Gastroesophageal sphincter (tissue), 4 donors: Measurements from ENCODE around the gene NID2. TPM values are rescaled to one million over a fixed set of nuclear protein-coding genes. Genes with fewer than 3 reads are reported as not detected.

ENCODE experiments used
- ATAC-seq: fragments of 150-250 bp; one replicate; pipeline ENCODE4 v1.9.1; 2016; ENCODE audit warnings: mild to moderate bottlenecking, moderate library complexity
- H3K27ac ChIP-seq, 4 donors: fragments of 200-600 bp; sonication (generic) in 3 of 4; 1 replicate in 3 of 4; 2 replicates in 1 of 4; pipeline ENCODE4 v1.5.1; 2016 to 2019
- H3K27me3 ChIP-seq: fragments of 200-600 bp; sonication (generic); one replicate; pipeline ENCODE4 v1.5.1; 2019
- H3K36me3 ChIP-seq, 2 donors: fragments of 200-600 bp; sonication (generic); one replicate each; pipeline ENCODE4 v1.5.1; 2019; ENCODE audit warnings: control low read depth in 1 of 2
- H3K4me1 ChIP-seq, 3 donors: fragments of 200-600 bp; sonication (generic); 1 replicate in 2 of 3; 2 replicates in 1 of 3; pipeline ENCODE4 v1.5.1; 2016 to 2019; ENCODE audit warnings: control low read depth in 2 of 3
- H3K4me3 ChIP-seq, 2 donors: fragments of 200-600 bp; sonication (generic); one replicate each; pipeline ENCODE4 v1.5.1; 2019; ENCODE audit warnings: mild to moderate bottlenecking in 1 of 2, moderate library complexity in 1 of 2
- H3K9me3 ChIP-seq, 3 donors: fragments of 200-600 bp; sonication (generic); one replicate each; pipeline ENCODE4 v1.5.1; 2017 to 2019; ENCODE audit warnings: control low read depth in 2 of 3
- CTCF ChIP-seq, 4 experiments: fragments of 200-600 bp in 2 of 4; fragments of 450-650 bp in 2 of 4; sonication (generic) in 1 of 4; IDR thresholded peaks; one replicate each; pipeline ENCODE4 v1.5.1; 2017 to 2019; ENCODE audit warnings: antibody characterized with exemption in 4 of 4, mild to moderate bottlenecking in 2 of 4, moderate library complexity in 2 of 4
- EP300 ChIP-seq: sonication (generic); formaldehyde crosslinking; IDR thresholded peaks from one replicate; pipeline ENCODE4 v1.6.1; 2017; ENCODE audit warnings: antibody characterized with exemption, mild to moderate bottlenecking
- POLR2A ChIP-seq, 2 donors: fragments of 450-650 bp; IDR thresholded peaks; one replicate each; pipeline ENCODE4 v1.6.1; 2017; ENCODE audit warnings: antibody characterized with exemption in 2 of 2, mild to moderate bottlenecking in 2 of 2, moderate library complexity in 1 of 2
- POLR2AphosphoS5 ChIP-seq: sonication (generic); formaldehyde crosslinking; IDR thresholded peaks from one replicate; pipeline ENCODE4 v1.6.1; 2017; ENCODE audit warnings: antibody characterized with exemption
- WGBS, 2 donors: methylation state at CpG; one replicate each; pipeline ENCODE4 v1.1.5; 2018; ENCODE audit warnings: low coverage in 1 of 2; 5-methylcytosine and 5-hydroxymethylcytosine counted together
- total RNA-seq, 4 donors: library from RNA; depleted of rRNA; stranded (reverse); fragments of >200 nt; gene quantifications; one replicate each; pipeline ENCODE4 v1.1.0, GENCODE V29; 2016

NID2 gene
- total RNA-seq, 4 donors from 2014 or later = 35.0 to 71.9 (median 63.3) TPM

- Histone ChIP-seq H3K4me1 (no peaks in the 10 kb centered on the region), H3K9me3 (peaks cover 0 to 8% (median 0%) of the 10 kb centered on the region in 3 donors), H3K36me3 (no peaks in the 10 kb centered on the region), H3K4me3 (no peak overlapping the region), H3K27me3 (no peaks in the 10 kb centered on the region), H3K27ac (no peak overlapping the region)
- ATAC-seq = no peak
- TF ChIP-seq POLR2A (IDR thresholded peaks at IDR 0.05) (no peak), POLR2AphosphoS5 (no peak), CTCF (IDR thresholded peaks at IDR 0.05) (no peak), EP300 (no peak)
- WGBS, 2 donors = 87 to 90% methylated on average over 2 of the region's 2 CpGs
Observed at GRCh38 chr14:52080158-52080800, 11.4 kb upstream of the NID2 start.

- no peak for ATAC-seq
- WGBS, 2 donors = 70 to 72% methylated on average over 6 to 7 of the region's 7 CpGs
- H3K27ac ChIP-seq = no peak overlapping the region
- no peaks in the 10 kb centered on the region for H3K27me3 ChIP-seq
- no peaks in the 10 kb centered on the region for H3K36me3 ChIP-seq
- H3K4me3 ChIP-seq = no peak overlapping the region
- TF ChIP-seq EP300 (no peak), POLR2A (IDR thresholded peaks at IDR 0.05) (no peak), CTCF (IDR thresholded peaks at IDR 0.05) (no peak), POLR2AphosphoS5 (no peak)
- H3K4me1 ChIP-seq = no peaks in the 10 kb centered on the region
- H3K9me3 ChIP-seq = peaks cover 0 to under 1% (median 0%) of the 10 kb centered on the region in 3 donors
Observed at GRCh38 chr14:52079239-52079959, 10.5 kb upstream of the NID2 start.

- no peaks in the 10 kb centered on the region for H3K27me3 ChIP-seq
- no peak overlapping the region for H3K4me3 ChIP-seq
- no peaks in the 10 kb centered on the region for H3K9me3 ChIP-seq
- no peaks in the 10 kb centered on the region for H3K36me3 ChIP-seq
- H3K4me1 ChIP-seq = no peaks in the 10 kb centered on the region
- no peak for ATAC-seq
- H3K27ac ChIP-seq = no peak overlapping the region
- 84 to 100% methylated on average over 1 to 2 of the region's 2 CpGs for WGBS, 2 donors
- no peak for TF ChIP-seq POLR2AphosphoS5
- TF ChIP-seq POLR2A (IDR thresholded peaks at IDR 0.05) = no peak
- no peak for TF ChIP-seq CTCF (IDR thresholded peaks at IDR 0.05)
- TF ChIP-seq EP300 = no peak
Observed at GRCh38 chr14:52078721-52079120, 9.9 kb upstream of the NID2 start.

- ATAC-seq = no peak
- WGBS, 2 donors = 63 to 65% methylated on average over 2 of the region's 2 CpGs
- H3K36me3 ChIP-seq = no peaks in the 10 kb centered on the region
- no peaks in the 10 kb centered on the region for H3K27me3 ChIP-seq
- H3K4me1 ChIP-seq = no peaks in the 10 kb centered on the region
- H3K4me3 ChIP-seq = no peak overlapping the region
- no peak overlapping the region for H3K27ac ChIP-seq
- no peaks in the 10 kb centered on the region for H3K9me3 ChIP-seq
- TF ChIP-seq POLR2A (IDR thresholded peaks at IDR 0.05) = no peak
- TF ChIP-seq EP300 = no peak
Observed at GRCh38 chr14:52078095-52078531, 9.3 kb upstream of the NID2 start.

- WGBS, 2 donors = 38 to 75% methylated on average over 2 of the region's 2 CpGs
- H3K27ac ChIP-seq = no peak overlapping the region
- H3K4me3 ChIP-seq = no peak overlapping the region
- H3K27me3 ChIP-seq = no peaks in the 10 kb centered on the region
- ATAC-seq = no peak
- TF ChIP-seq POLR2A (IDR thresholded peaks at IDR 0.05) = no peak
- no peak for TF ChIP-seq CTCF (IDR thresholded peaks at IDR 0.05)
- no peak for TF ChIP-seq EP300
- H3K36me3 ChIP-seq = no peaks in the 10 kb centered on the region
- no peaks in the 10 kb centered on the region for H3K4me1 ChIP-seq
- no peaks in the 10 kb centered on the region for H3K9me3 ChIP-seq
Observed at GRCh38 chr14:52077256-52077979, 8.6 kb upstream of the NID2 start.
